Erythroblast (primary cell): Measurements from ENCODE around the gene CNTNAP5.

Experiments
- DNase-seq, 2 experiments: peaks; one replicate each; lab custom pipeline; 2025; lab: John Stamatoyannopoulos, UW
- GATA1 ChIP-seq: IDR thresholded peaks from 2 replicates; pipeline ENCODE4 v1.6.1; 2011; ENCODE audit warnings: low read depth, mild to moderate bottlenecking, control low read depth, low read length, moderate library complexity
- POLR2A ChIP-seq: IDR thresholded peaks from 2 replicates; pipeline ENCODE4 v1.6.1; 2011; ENCODE audit warnings: mild to moderate bottlenecking, low read length

Gene CNTNAP5

GRCh38 chr2:124762388-124762787, 737.3 kb downstream of the CNTNAP5 start:
- DNase-seq, result no peak
- no peak for TF ChIP-seq GATA1

GRCh38 chr2:124763611-124764010, 738.5 kb downstream of the CNTNAP5 start:
- TF ChIP-seq POLR2A (no peak), GATA1 (no peak)
- DNase-seq, result no peak

DNA sequence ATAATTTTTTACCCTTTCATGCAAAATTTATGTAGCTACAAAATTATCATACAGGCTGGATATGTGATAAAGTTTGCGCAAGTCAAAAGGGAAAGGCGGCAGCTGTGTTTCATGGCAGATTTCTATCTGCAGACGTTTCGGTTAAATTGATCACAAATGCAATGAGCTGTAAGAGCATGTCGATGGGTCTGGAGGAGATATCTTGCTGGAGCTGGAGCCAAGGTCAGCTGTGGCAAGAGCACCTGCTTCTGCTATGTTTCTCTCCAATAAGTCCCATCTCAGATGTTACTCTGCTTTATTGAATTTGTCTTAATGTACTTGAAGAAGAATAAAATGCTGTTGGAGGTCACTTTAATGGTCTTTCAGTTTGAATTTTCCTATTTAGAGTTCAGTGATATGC, 749.7 kb downstream of the CNTNAP5 start:
- TF ChIP-seq POLR2A (no peak), GATA1 (no peak)
- no peak for DNase-seq

DNA sequence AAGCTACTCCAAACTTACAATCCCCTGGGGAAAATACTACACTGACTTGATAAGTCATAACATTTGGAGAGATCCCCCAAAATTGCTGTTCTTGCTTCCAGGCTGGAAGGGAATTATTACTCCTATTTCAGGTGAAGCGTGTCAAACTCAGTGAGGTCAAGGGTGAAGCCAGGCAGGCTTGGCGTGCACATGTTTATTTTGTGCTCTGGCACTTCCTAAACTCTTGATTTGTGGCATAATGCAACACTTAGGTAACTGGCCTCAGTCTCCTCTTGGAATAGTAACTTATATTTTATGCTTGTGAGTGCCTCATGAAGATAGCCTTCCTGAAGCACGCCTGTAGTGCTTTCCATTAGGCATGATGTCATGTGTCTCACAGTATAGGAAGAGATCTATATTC, 751.2 kb downstream of the CNTNAP5 start:
- no peak for TF ChIP-seq GATA1
- no peak for TF ChIP-seq POLR2A
- no peak for DNase-seq

GRCh38 chr2:124778076-124778475, 753.0 kb downstream of the CNTNAP5 start:
- TF ChIP-seq GATA1 (no peak), POLR2A (no peak)
- no peak for DNase-seq

GRCh38 chr2:124796647-124797046, 771.6 kb downstream of the CNTNAP5 start:
- TF ChIP-seq GATA1 (no peak), POLR2A (no peak)
- no peak for DNase-seq

GRCh38 chr2:124797049-124797448, 772.0 kb downstream of the CNTNAP5 start:
- TF ChIP-seq POLR2A, result no peak
- no peak for TF ChIP-seq GATA1
- no peak for DNase-seq

DNA sequence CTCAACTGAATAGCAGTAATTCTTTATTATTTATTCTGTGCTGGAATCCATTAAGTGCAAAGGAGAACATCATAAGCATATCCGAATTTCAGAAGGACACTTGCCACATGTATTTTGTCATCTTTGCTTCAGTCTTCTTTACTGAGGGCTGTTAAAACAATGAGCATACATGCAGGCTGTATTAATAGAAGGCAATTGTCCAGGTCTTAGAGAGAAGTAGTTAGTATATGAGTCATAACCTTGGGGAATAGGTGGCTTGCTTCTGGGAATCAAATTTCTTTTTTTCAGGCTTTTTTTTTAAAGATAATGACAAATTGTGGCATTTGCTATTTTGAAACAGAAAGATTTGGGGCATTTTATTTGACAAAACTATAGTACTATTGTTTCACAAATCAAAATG, 773.5 kb downstream of the CNTNAP5 start:
- TF ChIP-seq POLR2A (no peak), GATA1 (no peak)
- no peak for DNase-seq

GRCh38 chr2:124804014-124804940, 779.2 kb downstream of the CNTNAP5 start:
- DNase-seq, result peak; percentile 35 to 67

DNA sequence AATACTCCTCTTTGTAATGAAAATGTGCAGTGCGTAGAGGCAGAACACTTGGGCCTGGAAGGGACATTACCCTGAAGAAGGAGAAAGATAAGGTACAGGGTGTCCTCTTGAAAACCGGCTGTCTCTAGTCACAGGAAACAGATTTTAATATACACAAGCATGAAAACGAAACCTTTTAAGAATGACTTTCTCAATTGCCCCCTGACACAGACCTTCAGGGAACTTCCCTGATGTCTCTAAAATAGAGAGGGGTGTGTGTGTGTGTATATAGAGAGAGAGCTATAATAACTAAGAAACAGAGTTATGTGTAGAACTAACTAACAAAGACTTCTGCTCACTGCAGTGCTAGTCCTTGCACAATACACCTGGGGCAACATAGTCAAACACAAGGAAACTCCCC, 780.0 kb downstream of the CNTNAP5 start:
- no peak for DNase-seq
- no peak for TF ChIP-seq POLR2A
- TF ChIP-seq GATA1, result no peak

More at GRCh38 chr2:124804014-124804940, 779.2 kb downstream of the CNTNAP5 start:
- TF ChIP-seq GATA1, result no peak
- TF ChIP-seq POLR2A, result no peak

GRCh38 chr2:124810132-124810531, 785.0 kb downstream of the CNTNAP5 start:
- TF ChIP-seq GATA1 (no peak), POLR2A (no peak)
- no peak for DNase-seq

GRCh38 chr2:124814968-124815745, 790.1 kb downstream of the CNTNAP5 start:
- TF ChIP-seq POLR2A, result no peak
- no peak for TF ChIP-seq GATA1
- no peak for DNase-seq

DNA sequence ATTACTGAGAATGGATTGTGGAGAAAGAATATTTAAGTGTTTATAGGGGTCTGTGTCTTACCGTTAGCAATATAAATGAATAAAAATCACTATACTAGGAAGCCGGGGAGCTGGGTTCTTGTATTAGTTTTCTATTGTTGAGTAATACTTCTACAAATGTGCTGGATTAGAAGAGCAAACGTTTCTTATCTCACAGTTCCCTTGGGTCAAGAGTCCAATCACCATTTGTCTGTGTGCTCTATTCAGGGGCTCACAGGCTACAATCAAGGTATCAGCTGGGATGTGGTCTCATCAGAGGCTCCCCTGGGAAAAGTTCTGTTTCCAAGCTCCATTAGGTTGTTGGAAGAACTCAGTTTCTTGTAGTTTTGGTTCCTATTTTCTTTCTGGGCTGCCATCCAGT, 790.9 kb downstream of the CNTNAP5 start:
- no peak for TF ChIP-seq GATA1
- TF ChIP-seq POLR2A, result no peak
- no peak for DNase-seq

GRCh38 chr2:124822516-124822915, 797.4 kb downstream of the CNTNAP5 start:
- TF ChIP-seq GATA1, result no peak
- no peak for TF ChIP-seq POLR2A
- DNase-seq, result no peak
